Sciatic nerve (tissue), 2 donors: Measurements from ENCODE around the gene AP2B1. TPM values are rescaled to one million over a fixed set of nuclear protein-coding genes. Genes with fewer than 3 reads are reported as not detected.
"Not testable (repeated sequence)": the region's sequence is repeated elsewhere in the genome, so short reads cannot be mapped to it uniquely, and the experiment has no call there.

ENCODE experiments used
- ATAC-seq: fragments of 200-7000 bp; cut with Tn5 transposase; one replicate; pipeline ENCODE4 v1.9.1; 2020; ENCODE audit warnings: mild to moderate bottlenecking, moderate library complexity
- DNase-seq: peaks from one replicate; pipeline ENCODE4 v3.0.0-alpha.2; 2020; ENCODE audit warnings: low spot score
- intact Hi-C: fragments of 100-400 bp; cut with DNase I; formaldehyde crosslinking; loops from one replicate; pipeline ENCODE4 v1.14.2; 2022
- total RNA-seq: library from RNA; stranded (reverse); fragmentation: NEBNext Ultra II Directional; extraction: Animal tissue kit (Norgen Biotek cat#: 25700); gene quantifications from one replicate; pipeline ENCODE4 v1.2.1, GENCODE V29; 2021
- donor health status: DM: no; HTN: no; CAD: no.
- donor health status: DM: no; HTN: no; CAD: no.

AP2B1 gene
- total RNA-seq: 130 TPM

DNA sequence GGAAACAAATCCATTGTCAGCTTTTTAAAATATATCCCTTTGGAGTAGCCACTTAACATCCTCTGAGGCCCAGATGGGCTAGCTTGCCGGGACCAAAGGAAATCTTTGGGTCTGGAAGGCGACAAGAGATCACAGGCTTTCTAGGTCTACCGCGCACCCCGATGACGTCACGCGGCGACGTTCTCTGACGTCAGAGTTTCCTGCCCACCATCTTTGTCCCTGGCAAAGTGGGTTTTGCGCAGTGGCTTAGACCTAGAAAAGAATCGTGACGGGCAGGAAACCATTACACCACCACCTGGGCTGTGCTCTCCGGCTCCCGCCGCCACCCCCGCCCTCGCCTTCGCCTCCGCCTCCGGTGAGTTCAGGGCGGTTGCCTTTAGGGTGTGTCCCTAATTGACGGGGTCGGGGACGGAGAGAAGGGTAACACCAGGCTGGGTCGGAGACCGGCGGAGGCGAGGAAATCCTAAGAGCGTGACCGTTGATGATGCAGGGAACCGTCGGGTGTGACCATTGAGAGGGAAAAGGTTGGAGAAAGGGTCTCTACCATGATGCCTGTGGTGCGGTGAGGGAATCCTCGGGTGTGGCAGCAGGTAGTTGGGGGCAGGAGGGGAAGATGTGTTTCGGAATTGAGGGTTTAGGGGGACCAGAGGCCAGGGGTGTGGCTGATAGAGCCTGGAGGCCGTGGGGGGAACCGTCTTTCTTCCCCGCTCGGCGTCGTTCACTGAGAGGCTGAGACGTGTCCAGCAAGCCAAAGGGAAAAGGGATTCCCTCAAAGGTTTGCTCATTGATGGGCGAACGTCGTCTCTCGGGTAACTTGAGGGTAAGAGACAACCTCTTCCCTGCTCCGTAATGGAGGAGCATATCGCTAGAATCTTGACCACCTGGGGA lies at the start of gene AP2B1:
TSS of gene AP2B1 (plus strand) at position 249 of the 888 bp plus-strand sequence. CDS start 6,709 bp downstream, outside the sequence.
- ATAC-seq: peak; percentile 98
- intact Hi-C loops: no loop called here

DNA sequence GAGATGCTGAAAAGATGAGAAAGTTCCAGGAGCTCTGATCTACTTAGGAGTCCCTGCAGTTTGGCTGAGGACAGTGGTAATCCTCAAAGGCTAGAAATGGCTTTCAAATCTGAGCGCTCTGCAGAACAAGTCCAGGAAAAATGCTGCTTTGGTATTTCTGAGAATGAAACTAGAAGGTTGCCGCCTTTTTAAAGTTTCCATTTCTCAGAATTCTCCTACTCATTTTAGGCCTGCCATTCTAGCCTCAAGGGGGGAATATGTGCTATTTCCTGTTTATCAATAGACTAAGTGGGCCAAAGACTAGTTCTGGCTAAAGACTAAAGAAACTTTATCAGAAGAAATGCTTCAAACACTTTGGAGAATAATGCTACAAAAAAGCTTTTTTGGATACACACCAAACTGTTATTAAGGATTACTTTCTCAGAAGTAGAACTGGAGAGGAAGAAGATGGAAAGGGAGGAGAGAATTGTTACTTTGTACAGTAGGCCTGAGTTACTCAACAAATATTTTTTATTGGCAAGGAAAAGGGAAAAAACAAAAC lies 49.5 kb upstream of the AP2B1 start, which contains the start of gene SLFN12L:
TSS of gene SLFN12L (minus strand) at position 78 of the 541 bp plus-strand sequence. CDS start 15,314 bp downstream, outside the sequence.
- ATAC-seq (peak; percentile 52), DNase-seq (no peak)
- intact Hi-C loops: loop anchor here (5.0 kb wide), 1 partner anchor 225 kb away; no protein-coding TSS in a partner anchor

More for the DNA sequence above, at the start of gene AP2B1:
- DNase-seq: peak; percentile 97

DNA sequence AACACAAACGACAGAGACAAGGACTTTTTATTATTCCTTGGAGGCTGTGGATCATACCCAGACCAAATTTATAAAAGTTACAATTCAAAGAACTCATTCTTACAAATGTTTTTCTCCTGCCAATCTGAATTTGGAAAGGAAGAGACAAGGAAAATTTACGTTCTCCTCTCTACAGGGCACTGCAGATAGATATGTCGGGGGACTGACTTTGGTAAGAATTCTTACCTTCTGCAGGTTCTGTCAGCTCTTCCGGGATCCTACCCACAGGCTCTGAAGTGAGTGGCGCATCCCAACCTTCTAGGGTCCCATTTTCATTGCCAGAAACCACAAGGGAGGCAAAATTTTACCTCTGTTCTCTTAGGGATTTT lies 47.5 kb upstream of the AP2B1 start:
- intact Hi-C loops: loop anchor here (5.0 to 10.0 kb wide), 2 partner anchors 227 to 355 kb away; no protein-coding TSS in a partner anchor
- DNase-seq (no peak), ATAC-seq (no peak)

DNA sequence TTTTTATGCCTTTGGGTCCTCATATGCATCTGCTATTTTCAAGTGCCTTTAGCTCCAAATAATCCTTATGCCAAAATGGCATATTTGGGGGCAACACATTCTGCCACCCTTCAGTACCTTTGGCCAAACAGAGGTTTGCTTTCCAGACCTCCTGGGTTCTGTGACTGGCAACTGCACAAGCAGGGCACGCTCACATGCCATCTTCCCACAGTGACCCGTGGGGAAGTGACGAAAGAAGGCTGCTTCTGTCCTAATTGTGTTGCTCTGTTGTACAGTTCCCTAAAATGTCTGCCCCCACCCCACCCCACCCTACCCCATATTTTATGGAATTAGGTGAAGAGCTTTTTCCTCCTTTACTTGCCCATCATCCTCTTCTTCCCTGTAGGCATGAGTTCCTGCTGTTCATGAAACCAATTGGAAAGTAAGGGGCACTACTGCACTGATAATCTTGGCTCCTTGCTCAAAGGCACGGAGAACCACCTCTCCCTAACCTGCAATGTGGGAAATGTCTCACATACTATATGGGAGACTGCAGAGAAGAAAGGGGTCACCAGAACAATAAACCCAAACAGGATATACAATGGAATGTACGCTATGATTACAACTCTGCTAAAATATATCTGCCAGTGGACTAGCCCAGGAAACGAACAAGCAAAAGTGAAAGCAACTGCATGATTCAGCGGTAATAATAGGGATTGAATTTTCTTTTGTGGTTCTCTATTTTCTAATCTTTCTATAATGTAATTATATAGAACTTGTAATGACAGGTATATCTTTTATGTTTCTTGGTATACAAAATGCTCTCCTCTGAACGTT lies 46.3 kb upstream of the AP2B1 start:
- ATAC-seq (peak; percentile 73), DNase-seq (peak; percentile 69)
- intact Hi-C loops: loop anchor here (10.0 kb wide), 1 partner anchor 356 kb away; no protein-coding TSS in a partner anchor

DNA sequence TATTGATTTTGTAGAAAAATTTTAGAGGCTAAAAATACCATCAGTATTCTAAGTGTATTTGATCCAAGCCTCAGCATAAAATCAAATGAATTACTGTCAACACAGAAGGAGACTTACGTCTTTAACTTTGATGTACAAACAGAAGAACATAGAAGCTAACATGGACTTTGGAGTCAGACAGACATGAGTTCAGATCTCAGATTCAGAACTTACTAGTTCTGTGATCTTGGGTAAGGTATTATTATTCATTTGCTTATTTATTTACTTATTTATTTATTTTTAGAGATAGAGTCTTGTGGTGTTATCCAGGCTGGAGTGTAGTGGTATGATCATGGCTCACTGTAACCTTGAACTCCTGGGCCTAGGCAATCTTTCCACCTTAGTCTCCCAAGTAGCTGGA lies 45.7 kb upstream of the AP2B1 start:
- no peak for ATAC-seq
- intact Hi-C loops: loop anchor here (10.0 kb wide), 1 partner anchor 357 kb away; no protein-coding TSS in a partner anchor
- no peak for DNase-seq

DNA sequence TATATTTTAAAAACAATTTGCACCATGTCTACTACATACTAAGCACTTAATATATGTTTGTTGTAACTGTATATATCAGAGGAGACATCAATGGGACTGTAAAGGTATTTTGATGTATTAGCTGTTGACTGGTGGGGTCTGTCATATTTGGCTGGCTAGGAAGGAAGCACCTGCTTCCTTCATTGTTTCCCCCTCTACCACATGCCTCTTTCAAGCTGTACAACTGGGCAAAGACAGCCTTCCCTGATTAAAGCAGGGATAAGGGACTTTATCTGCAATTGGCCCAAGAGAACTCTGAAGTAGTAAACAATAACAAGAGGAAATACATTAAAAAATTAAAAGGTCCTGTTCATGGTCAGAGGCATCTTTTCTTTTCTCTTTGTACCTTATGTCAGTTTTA lies 44.1 kb upstream of the AP2B1 start:
- ATAC-seq (no peak), DNase-seq (no peak)
- intact Hi-C loops: loop anchor here (10.0 kb wide), 1 partner anchor 358 kb away; no protein-coding TSS in a partner anchor

DNA sequence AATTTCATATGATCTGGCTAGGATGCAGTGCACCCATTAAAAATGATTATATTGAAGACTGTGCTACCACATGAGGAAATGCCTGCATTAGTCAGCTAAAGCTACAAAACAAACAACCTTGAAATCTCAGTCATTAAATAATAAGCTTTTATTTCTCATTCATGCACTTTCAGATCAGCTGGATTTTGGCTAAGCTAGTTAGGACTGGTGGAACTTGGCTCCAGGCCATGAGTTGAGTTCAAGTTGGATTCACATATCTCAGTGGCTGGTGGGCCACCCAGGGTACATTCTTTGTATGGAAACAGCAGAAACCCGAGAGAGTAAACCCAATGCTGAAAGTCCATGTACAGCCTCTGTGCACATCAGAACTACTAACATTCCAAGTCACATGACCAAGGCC lies 43.3 kb upstream of the AP2B1 start:
- ATAC-seq (no peak), DNase-seq (no peak)
- intact Hi-C loops: loop anchor here (10.0 kb wide), 1 partner anchor 359 kb away; no protein-coding TSS in a partner anchor

DNA sequence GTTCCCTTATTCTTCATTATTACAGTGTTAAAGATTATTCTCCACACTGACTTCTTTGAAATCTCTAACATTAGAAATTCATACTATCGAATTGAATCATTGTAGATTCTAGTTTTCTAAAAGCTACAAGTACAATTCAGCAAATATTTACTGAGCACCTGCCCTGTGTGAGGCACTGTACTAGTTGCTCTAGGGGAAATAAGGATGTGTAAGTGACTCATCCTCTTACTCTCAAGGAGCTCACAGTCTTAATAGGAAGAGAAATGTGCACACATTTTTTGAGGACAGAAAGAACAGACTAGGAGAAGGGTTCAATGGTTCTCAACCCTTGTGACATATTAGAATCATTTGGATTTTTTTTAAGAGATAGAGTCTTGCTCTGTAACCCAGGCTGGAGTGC lies 42.0 kb upstream of the AP2B1 start:
- intact Hi-C loops: loop anchor here (10.0 kb wide), 1 partner anchor 360 kb away; no protein-coding TSS in a partner anchor
- DNase-seq (no peak), ATAC-seq (no peak)

DNA sequence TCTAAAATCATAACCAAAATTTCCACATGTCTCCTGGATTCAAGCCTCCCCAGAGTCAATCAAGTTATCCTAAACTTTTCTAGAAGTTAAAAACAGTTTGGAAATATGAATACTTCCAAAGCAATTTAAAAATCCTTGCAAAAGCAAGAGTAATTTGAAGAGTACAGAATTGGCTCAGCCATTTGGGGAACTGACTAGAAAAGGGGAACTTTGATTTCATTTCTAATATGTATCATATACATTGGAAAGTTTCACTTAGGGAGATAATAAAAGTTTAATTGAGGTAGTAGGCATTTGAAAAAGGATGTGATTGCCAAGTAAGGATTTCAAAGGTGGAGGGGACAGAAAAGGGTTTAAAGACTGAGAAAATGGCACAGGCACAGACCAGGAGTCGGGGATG lies 40.6 kb upstream of the AP2B1 start:
- ATAC-seq (no peak), DNase-seq (no peak)
- intact Hi-C loops: loop anchor here (10.0 kb wide), 1 partner anchor 362 kb away; no protein-coding TSS in a partner anchor

DNA sequence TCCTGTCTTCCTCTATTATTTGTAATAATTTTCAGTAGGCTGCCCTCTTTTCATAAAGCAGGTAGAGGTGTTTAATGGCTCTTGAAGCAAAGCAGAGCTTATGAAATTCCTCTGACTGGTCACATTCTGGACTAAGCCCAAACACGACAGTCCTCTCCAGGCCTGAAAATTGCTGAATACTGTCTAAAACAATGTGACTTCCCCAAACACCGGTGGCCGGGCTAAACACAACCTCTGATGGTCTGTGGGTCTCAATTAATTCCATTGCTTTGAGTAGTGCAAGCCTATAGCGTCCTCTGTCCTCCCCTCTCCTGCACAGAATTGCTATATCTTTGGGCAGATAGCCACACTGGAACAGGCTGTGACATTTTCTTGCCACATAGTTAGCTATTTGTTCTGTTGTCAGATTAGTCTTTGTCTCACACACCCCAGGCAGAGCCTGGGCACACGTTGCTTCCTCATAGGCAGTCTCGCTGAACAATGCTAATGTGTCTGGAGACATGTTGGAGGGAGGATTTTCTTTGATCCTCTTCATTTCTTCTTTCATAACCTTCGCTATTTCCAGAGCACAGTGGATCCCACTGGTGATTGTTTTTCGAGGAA lies 38.8 kb upstream of the AP2B1 start:
- intact Hi-C loops: loop anchor here (10.0 kb wide), 1 partner anchor 364 kb away; no protein-coding TSS in a partner anchor
- ATAC-seq (no peak), DNase-seq (no peak)

DNA sequence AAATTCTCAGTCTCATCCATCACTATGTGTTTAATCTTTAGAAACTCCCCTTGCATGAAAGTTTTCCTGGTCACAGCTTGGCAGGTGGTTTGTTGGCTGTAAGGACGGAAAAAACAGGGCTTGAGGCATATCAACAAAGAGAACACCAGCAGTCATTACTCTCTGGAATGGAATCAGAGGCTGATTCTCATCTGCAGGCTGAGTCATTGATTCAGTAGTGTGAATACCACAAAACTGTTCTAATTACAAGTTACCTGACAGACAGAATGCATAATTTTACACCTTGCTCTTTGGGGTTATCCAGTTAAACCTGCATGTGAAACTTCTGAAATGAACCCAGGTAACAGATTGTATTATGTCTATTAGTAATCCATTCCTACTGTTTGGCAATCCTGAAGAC lies 38.1 kb upstream of the AP2B1 start:
- intact Hi-C loops: loop anchor here (10.0 kb wide), 1 partner anchor 364 kb away; no protein-coding TSS in a partner anchor
- no peak for ATAC-seq

DNA sequence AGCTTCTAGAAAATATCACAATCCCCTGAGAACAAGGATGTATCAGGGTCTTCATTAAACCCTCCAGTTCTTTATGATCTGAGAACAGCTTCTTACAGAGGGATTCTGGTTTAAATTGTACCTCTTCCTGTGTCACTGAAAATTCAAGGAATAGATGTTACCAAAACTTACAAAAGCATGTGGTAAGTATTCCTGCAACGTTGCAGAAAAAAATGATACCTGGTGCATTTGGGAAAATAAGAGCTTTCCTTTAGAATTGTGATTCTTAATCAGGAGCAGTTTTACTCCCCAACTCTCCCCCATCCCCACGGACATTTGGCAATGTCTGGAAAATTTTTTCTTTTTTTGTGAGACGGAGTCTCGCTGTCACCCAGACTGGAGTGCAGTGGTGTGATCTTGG lies 33.8 kb upstream of the AP2B1 start:
- ATAC-seq: no peak
- no peak for DNase-seq
- intact Hi-C loops: no loop called here

More for the DNA sequence above, 38.1 kb upstream of the AP2B1 start:
- DNase-seq: no peak

DNA sequence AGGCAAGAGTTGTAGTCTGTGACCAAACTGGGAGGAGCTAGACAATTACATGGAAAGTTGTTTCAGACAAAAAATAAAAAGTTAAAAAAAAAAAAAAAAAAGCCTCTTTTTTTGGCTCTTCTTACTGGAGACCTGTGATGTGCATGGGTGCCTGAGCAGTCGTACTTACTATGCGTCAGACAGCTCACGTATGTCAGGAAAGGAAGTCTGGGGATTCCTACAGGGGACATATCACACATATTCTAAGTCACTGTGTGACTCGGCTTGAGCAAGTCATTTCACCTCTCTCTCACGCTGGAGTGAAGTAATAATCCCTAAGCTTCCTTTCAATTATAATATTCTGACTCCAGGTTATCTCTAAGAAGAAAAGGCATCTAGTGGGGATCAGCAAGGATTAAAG lies 32.5 kb upstream of the AP2B1 start:
- intact Hi-C loops: no loop called here
- DNase-seq (no peak), ATAC-seq (no peak)

DNA sequence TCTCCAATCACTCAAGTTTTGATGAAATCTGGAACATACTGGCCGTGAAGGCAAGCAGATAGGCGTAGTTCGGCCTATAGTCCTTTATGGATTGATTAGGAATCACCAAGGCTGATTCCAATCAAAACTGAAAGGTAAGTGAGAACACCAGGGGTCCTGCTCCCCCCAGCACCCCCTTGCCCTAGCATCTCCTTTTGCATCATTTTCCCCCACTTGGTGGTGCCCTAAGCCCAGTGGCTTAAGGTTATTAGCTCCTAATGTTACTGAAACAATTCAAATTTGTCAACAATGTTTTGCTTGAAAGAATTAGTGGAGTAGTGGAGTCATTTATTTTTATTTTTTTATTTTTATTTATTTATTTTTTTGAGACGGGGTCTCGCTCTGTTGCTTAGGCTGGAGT lies 31.4 kb upstream of the AP2B1 start:
- intact Hi-C loops: no loop called here
- ATAC-seq (no peak), DNase-seq (no peak)

DNA sequence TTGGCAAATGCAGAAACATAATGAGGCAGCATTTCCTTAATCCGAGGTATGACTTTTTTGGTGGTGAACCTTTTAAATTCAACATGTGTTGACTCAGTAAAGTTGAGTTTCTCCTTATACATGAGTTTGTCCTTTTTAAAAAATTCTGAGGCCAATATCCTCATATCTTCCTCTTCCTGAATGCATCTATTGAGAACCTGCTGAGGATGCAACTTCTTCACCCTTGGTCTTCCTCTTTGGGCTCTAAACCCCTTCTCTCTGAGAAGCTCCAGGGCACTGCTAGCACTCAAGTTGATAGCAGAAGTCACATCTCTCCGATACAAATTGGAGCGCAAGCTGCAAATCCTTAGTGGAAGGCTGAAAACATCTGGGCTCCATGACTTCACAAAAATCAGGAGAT lies 29.8 kb upstream of the AP2B1 start:
- ATAC-seq (no peak), DNase-seq (no peak)
- intact Hi-C loops: no loop called here

DNA sequence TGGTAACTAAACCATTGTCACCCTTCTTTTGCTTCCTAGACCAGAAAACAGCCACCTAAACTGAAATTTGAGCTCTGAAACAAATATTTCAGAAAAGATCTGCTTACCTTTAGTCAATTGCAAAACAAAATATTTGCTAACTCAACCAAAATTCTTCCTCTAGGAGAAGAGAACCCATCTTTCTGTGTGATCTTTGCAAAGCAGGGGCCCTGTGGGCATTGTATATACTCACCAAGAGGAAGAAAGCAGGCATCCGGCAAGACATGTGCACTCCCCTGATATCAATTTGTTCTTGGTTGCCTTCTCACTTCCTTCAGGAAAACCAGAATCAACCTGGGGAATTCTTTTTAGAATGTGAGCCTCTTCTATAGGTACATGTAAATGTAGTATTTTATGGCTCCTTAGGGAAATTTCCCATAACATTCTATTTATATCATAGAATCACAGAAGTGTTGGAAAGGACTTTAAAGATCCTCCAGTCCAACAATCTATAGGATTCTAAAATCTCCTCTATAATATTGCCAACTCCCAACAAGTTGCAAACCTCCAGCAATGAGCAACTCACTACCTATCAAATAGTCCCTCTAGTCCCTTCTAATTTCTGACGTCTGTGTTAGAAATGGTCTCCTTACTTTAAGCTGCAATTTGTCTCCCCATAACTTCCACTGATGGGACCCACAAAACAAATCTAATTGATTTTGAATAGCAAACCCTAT lies 27.5 kb upstream of the AP2B1 start:
- DNase-seq (no peak), ATAC-seq (no peak)
- intact Hi-C loops: no loop called here

DNA sequence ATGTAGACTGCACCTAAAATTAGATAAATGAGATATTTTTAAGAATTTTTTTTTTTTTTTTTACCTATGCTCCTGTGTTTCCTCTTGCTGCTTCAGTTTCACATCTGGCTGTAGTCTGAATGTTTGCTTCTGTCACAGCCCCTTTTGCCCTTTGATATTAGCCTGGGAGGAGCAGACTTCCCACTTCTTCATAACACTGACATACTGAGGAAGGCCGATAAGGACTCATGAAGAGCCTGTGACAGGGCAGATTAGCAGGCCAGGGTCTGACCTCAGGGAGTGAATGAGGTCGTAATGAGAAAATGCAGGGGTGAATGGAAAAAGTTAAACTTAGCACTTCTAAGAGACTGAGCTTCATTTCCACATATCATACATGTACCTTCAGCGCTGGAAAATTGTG lies 26.4 kb upstream of the AP2B1 start, which contains the start of gene SLFN14:
TSS of gene SLFN14 (minus strand) at position 117 of the 400 bp plus-strand sequence. CDS start 2,757 bp downstream, outside the sequence.
- ATAC-seq (no peak), DNase-seq (no peak)
- intact Hi-C loops: no loop called here

DNA sequence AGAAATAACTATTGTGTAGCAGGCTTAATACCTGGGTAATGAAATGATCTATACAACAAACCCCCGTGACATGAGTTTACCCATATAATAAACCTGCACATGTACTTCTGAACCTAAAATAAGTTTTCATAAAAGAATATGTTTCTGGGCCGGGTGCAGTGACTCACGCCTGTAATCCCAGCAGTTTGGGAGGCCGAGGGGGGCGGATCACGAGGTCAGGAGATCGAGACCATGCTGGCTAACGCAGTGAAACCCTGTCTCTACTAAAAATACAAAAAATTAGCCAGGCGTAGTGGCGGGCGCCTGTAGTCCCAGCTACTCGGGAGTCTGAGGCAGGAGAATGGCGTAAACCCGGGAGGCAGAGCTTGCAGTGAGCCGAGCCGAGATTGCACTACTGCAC lies 23.9 kb upstream of the AP2B1 start:
- DNase-seq, intact Hi-C loops, ATAC-seq: not testable (repeated sequence)
